Stimulated activated CD8-positive, alpha-beta memory T cell treated with anti-CD3 and anti-CD28 coated beads, Interleukin-2, amount 100 ng/mL, for 1 hour (primary cell): ENCODE results near the gene TSSK6.

Experiments used
- DNase-seq, 2 donors: peaks; one replicate each; pipeline ENCODE4 v3.0.0-alpha.2; 2020; ENCODE audit warnings: low read depth in 2 of 2

The TSSK6 gene

GRCh38 chr19:19530889-19531288 is 15.5 kb upstream of the TSSK6 start:
- DNase-seq = no peak

GRCh38 chr19:19530423-19530804 is 15.1 kb upstream of the TSSK6 start:
- DNase-seq = no peak

- no peak for DNase-seq
These were observed 14.6 kb upstream of the TSSK6 start for GRCh38 chr19:19529783-19530422.

- DNase-seq = no peak
These were observed 13.6 kb upstream of the TSSK6 start, which contains the start of gene YJEFN3 for GRCh38 chr19:19528721-19529490. TSS of gene YJEFN3 (plus strand) at chr19:19528911. CDS start at chr19:19528933, 22 bp downstream.

- no peak for DNase-seq
These were observed 12.6 kb upstream of the TSSK6 start for GRCh38 chr19:19527674-19528625.

GRCh38 chr19:19527371-19527656 is 12.0 kb upstream of the TSSK6 start:
- DNase-seq = no peak

GRCh38 chr19:19526581-19527370 is 11.4 kb upstream of the TSSK6 start:
- DNase-seq = no peak

- no peak for DNase-seq
These were observed 10.4 kb upstream of the TSSK6 start for GRCh38 chr19:19525611-19526380.

GRCh38 chr19:19524053-19524452 is 8.7 kb upstream of the TSSK6 start:
- no peak for DNase-seq

- DNase-seq = no peak
These were observed 7.8 kb upstream of the TSSK6 start for GRCh38 chr19:19523177-19523576.

- no peak for DNase-seq
These were observed 5.6 kb upstream of the TSSK6 start for GRCh38 chr19:19520989-19521388.

- DNase-seq = no peak
These were observed 1.9 kb upstream of the TSSK6 start for GRCh38 chr19:19517235-19517619.

- peak; percentile 85 to 89 for DNase-seq
These were observed 533 bp upstream of the TSSK6 start, which contains the start of gene NDUFA13 for GRCh38 chr19:19515642-19516519. TSS of gene NDUFA13 (plus strand) at chr19:19516225. CDS start at chr19:19516239, 14 bp downstream.

- DNase-seq = no peak
These were observed 1.1 kb downstream of the TSSK6 start for GRCh38 chr19:19514215-19514657.

GRCh38 chr19:19513682-19514081 is 1.7 kb downstream of the TSSK6 start:
- no peak for DNase-seq

GRCh38 chr19:19510432-19510831 is 4.9 kb downstream of the TSSK6 start:
- no peak for DNase-seq

GRCh38 chr19:19508217-19508616 is 7.1 kb downstream of the TSSK6 start:
- no peak for DNase-seq

- DNase-seq = no peak
These were observed 8.0 kb downstream of the TSSK6 start for GRCh38 chr19:19507354-19507753.

- DNase-seq = no peak
These were observed 8.8 kb downstream of the TSSK6 start for GRCh38 chr19:19506592-19506991.
